ENCODE data around the gene NUP205.
A peak's percentile ranks its signal among the peaks of the same experiment; 100 is the strongest.

Gene NUP205

GRCh38 chr7:135509839-135510591 lies 47.7 kb upstream of the NUP205 start, which contains the start of gene CNOT4:
CNOT4 (minus strand) TSS chr7:135510102; CDS start chr7:135438331, 71,771 bp downstream.
- Histone ChIP-seq H2AFZ (ENCODE audit: low read depth) (peak within 1 kb of the TSS; percentile 96), H3K27me3 (ENCODE audit: insufficient read depth, low read depth) (no peaks in the 10 kb centered on the region), H3K27ac (peak within 1 kb of the TSS; percentile 75), H4K20me1 (ENCODE audit: insufficient read depth) (peaks cover 3% of the 10 kb centered on the region; the same call in 1 of the 2 replicates), H3K4me2 (peak within 1 kb of the TSS; percentile 97), H3K9ac (peak within 1 kb of the TSS; percentile 88), H3K4me3 (IDR thresholded peaks at IDR 0.05; ENCODE audit: insufficient read depth, low read depth, low read length) (peak within 1 kb of the TSS; percentile 84), H3K79me2 (ENCODE audit: insufficient read depth, low read depth) (peaks cover 46% of the 10 kb centered on the region), H3K36me3 (ENCODE audit: insufficient read depth) (no peaks in the 10 kb centered on the region), H3K4me1 (ENCODE audit: low read depth, poor library complexity, severe bottlenecking) (peaks cover 61% of the 10 kb centered on the region)
- TF ChIP-seq CTCF (conservative IDR thresholded peaks at IDR 0.05; ENCODE audit: low read depth, low read length): no peak

GRCh38 chr7:135510592-135511183 lies 47.0 kb upstream of the NUP205 start:
- Histone ChIP-seq H3K4me2 (peak overlapping the region; percentile 97), H3K9ac (peak overlapping the region; percentile 43; the same call in 1 of the 2 replicates), H2AFZ (ENCODE audit: low read depth) (peak overlapping the region; percentile 96), H3K4me1 (ENCODE audit: low read depth, poor library complexity, severe bottlenecking) (peaks cover 60% of the 10 kb centered on the region), H3K36me3 (ENCODE audit: insufficient read depth) (no peaks in the 10 kb centered on the region), H4K20me1 (ENCODE audit: insufficient read depth) (peaks cover 3% of the 10 kb centered on the region; the same call in 1 of the 2 replicates), H3K79me2 (ENCODE audit: insufficient read depth, low read depth) (peaks cover 40% of the 10 kb centered on the region), H3K27ac (peak overlapping the region; percentile 29; the same call in 1 of the 2 replicates), H3K27me3 (ENCODE audit: insufficient read depth, low read depth) (no peaks in the 10 kb centered on the region), H3K4me3 (IDR thresholded peaks at IDR 0.05; ENCODE audit: insufficient read depth, low read depth, low read length) (peak overlapping the region; percentile 84)
- peak; percentile 38; the same call in 1 of the 2 replicates for TF ChIP-seq CTCF (conservative IDR thresholded peaks at IDR 0.05; ENCODE audit: low read depth, low read length)

GRCh38 chr7:135512135-135512887 lies 45.4 kb upstream of the NUP205 start:
- no peak overlapping the region for H3K4me2 ChIP-seq

More at GRCh38 chr7:135512135-135512887, 45.4 kb upstream of the NUP205 start:
- TF ChIP-seq CTCF (conservative IDR thresholded peaks at IDR 0.05; ENCODE audit: low read depth, low read length): peak; percentile 87
- Histone ChIP-seq H3K27me3 (ENCODE audit: insufficient read depth, low read depth) (no peaks in the 10 kb centered on the region), H3K27ac (peak overlapping the region; percentile 42), H3K4me1 (ENCODE audit: low read depth, poor library complexity, severe bottlenecking) (peaks cover 44% of the 10 kb centered on the region), H3K9ac (no peak overlapping the region), H4K20me1 (ENCODE audit: insufficient read depth) (peaks cover 3% of the 10 kb centered on the region; the same call in 1 of the 2 replicates), H3K4me3 (IDR thresholded peaks at IDR 0.05; ENCODE audit: insufficient read depth, low read depth, low read length) (no peak overlapping the region), H3K36me3 (ENCODE audit: insufficient read depth) (no peaks in the 10 kb centered on the region), H2AFZ (ENCODE audit: low read depth) (no peak overlapping the region), H3K79me2 (ENCODE audit: insufficient read depth, low read depth) (peaks cover 23% of the 10 kb centered on the region)

Data from KMS-11 (cell line).